ENCODE data around the gene RFNG. TPM values are rescaled to one million over a fixed set of nuclear protein-coding genes. Genes with fewer than 3 reads are reported as not detected.
A peak's percentile ranks its signal among the peaks of the same experiment; 100 is the strongest.

RFNG gene
- total RNA-seq, 4 donors from 2014 or later = 11.8 to 33.7 (median 23.3) TPM

- peaks cover 0 to 1% of the 10 kb centered on the region in 2 donors for H3K4me1 ChIP-seq
- intact Hi-C loops (cut with DNase I; ENCODE audit: low total_unique reads) = loop anchor here (5.0 kb wide), 1 partner anchor 54 kb away; the partner anchor contains the start of gene NOTUM
- H3K9me3 ChIP-seq = no peaks in the 10 kb centered on the region
- no peaks in the 10 kb centered on the region for H3K27me3 ChIP-seq
- H3K36me3 ChIP-seq = no peaks in the 10 kb centered on the region
- no peak overlapping the region for H3K27ac ChIP-seq
- TF ChIP-seq POLR2A (IDR thresholded peaks at IDR 0.05) = no peak
- no peak for TF ChIP-seq CTCF (IDR thresholded peaks at IDR 0.05)
- H3K4me3 ChIP-seq = no peak overlapping the region
- DNase-seq = no peak
Measured at GRCh38 chr17:82016061-82016874, 35.3 kb downstream of the RFNG start.

- H3K27ac ChIP-seq = no peak overlapping the region
- no peaks in the 10 kb centered on the region for H3K9me3 ChIP-seq
- intact Hi-C loops (cut with DNase I; ENCODE audit: low total_unique reads) = loop anchor here (5.0 kb wide), 1 partner anchor 53 kb away; the partner anchor contains the start of gene NOTUM
- no peaks in the 10 kb centered on the region for H3K4me1 ChIP-seq
- no peak for DNase-seq
- H3K36me3 ChIP-seq = no peaks in the 10 kb centered on the region
- no peaks in the 10 kb centered on the region for H3K27me3 ChIP-seq
- TF ChIP-seq POLR2A (IDR thresholded peaks at IDR 0.05) = no peak
- TF ChIP-seq CTCF (IDR thresholded peaks at IDR 0.05) = no peak
- no peak overlapping the region for H3K4me3 ChIP-seq
Measured at GRCh38 chr17:82015311-82015971, 36.2 kb downstream of the RFNG start.

- TF ChIP-seq CTCF (IDR thresholded peaks at IDR 0.05) = no peak
- no peak for TF ChIP-seq POLR2A (IDR thresholded peaks at IDR 0.05)
- Histone ChIP-seq H3K36me3 (no peaks in the 10 kb centered on the region), H3K4me3 (no peak overlapping the region), H3K4me1 (no peaks in the 10 kb centered on the region), H3K9me3 (no peaks in the 10 kb centered on the region), H3K27me3 (no peaks in the 10 kb centered on the region), H3K27ac (no peak overlapping the region)
- intact Hi-C loops (cut with DNase I; ENCODE audit: low total_unique reads) = loop anchor here (5.0 kb wide), 1 partner anchor 53 kb away; the partner anchor contains the start of gene NOTUM
- DNase-seq = no peak
Measured at GRCh38 chr17:82014971-82015310, 36.7 kb downstream of the RFNG start.

GRCh38 chr17:82014432-82014831, 37.2 kb downstream of the RFNG start:
- no peak overlapping the region for H3K27ac ChIP-seq
- no peaks in the 10 kb centered on the region for H3K27me3 ChIP-seq
- DNase-seq = no peak
- intact Hi-C loops (cut with DNase I; ENCODE audit: low total_unique reads) = no loop called here
- H3K36me3 ChIP-seq = no peaks in the 10 kb centered on the region
- TF ChIP-seq CTCF (IDR thresholded peaks at IDR 0.05) (no peak), POLR2A (IDR thresholded peaks at IDR 0.05) (no peak)
- no peak overlapping the region for H3K4me3 ChIP-seq
- no peaks in the 10 kb centered on the region for H3K4me1 ChIP-seq
- H3K9me3 ChIP-seq = no peaks in the 10 kb centered on the region

- no peaks in the 10 kb centered on the region for H3K27me3 ChIP-seq
- H3K27ac ChIP-seq = peak overlapping the region; percentile 65 to 71
- intact Hi-C loops (cut with DNase I; ENCODE audit: low total_unique reads) = no loop called here
- H3K4me3 ChIP-seq = no peak overlapping the region
- DNase-seq = no peak
- no peaks in the 10 kb centered on the region for H3K4me1 ChIP-seq
- H3K36me3 ChIP-seq = no peaks in the 10 kb centered on the region
- H3K9me3 ChIP-seq = no peaks in the 10 kb centered on the region
- TF ChIP-seq POLR2A (IDR thresholded peaks at IDR 0.05) (no peak), CTCF (IDR thresholded peaks at IDR 0.05) (no peak)
Measured at GRCh38 chr17:82013772-82014321, 37.8 kb downstream of the RFNG start.

Measured in uterus (tissue), 4 donors.